WTC11 (cell line): ENCODE data around the gene HIF3A. TPM values are rescaled to one million over a fixed set of nuclear protein-coding genes. Genes with fewer than 3 reads are reported as not detected.
A peak's percentile ranks its signal among the peaks of the same experiment; 100 is the strongest.

Experiments used
- ATAC-seq: fragments of 200-7000 bp; cut with Tn5 transposase; 2 replicates; pipeline ENCODE4 v1.10.0; 2021; ENCODE audit warnings: mild to moderate bottlenecking, moderate library complexity
- CTCF ChIA-PET: fragments of 300-600 bp; sonication (Branson Sonifier 250); formaldehyde crosslinking; loops from one replicate; lab custom pipeline; 2021; ENCODE audit warnings: antibody characterized with exemption; lab: Charles Lee
- POLR2A ChIA-PET: fragments of 350-600 bp; sonication (Branson Sonifier 250); formaldehyde crosslinking; loops from one replicate; lab custom pipeline; 2021; ENCODE audit warnings: antibody characterized with exemption; lab: Charles Lee
- DNase-seq: peaks from one replicate; pipeline ENCODE4 v3.0.0; 2021; ENCODE audit warnings: low spot score
- H3K27ac Mint-ChIP-seq: 2 replicates; pipeline ENCODE4 v1.8.0; 2021; ENCODE audit warnings: mixed read lengths
- H3K27me3 Mint-ChIP-seq: 2 replicates; pipeline ENCODE4 v1.8.0; 2021; ENCODE audit warnings: low read depth, mild to moderate bottlenecking, moderate library complexity, mixed read lengths
- H3K36me3 Mint-ChIP-seq: 2 replicates; pipeline ENCODE4 v1.8.0; 2021; ENCODE audit warnings: mixed read lengths
- H3K4me1 Mint-ChIP-seq: 2 replicates; pipeline ENCODE4 v1.8.0; 2022; ENCODE audit warnings: mixed read lengths
- H3K4me3 Mint-ChIP-seq: 2 replicates; pipeline ENCODE4 v1.8.0; 2021; ENCODE audit warnings: mild to moderate bottlenecking, moderate library complexity, mixed read lengths
- H3K9me3 Mint-ChIP-seq: 2 replicates; pipeline ENCODE4 v1.8.0; 2021; ENCODE audit warnings: mixed read lengths
- ATF3 ChIP-seq: sonication (generic); formaldehyde crosslinking; conservative IDR thresholded peaks from 2 replicates; pipeline ENCODE4 v1.8.1; 2022; ENCODE audit warnings: mild to moderate bottlenecking, missing genetic modification reagents
- ELF4 ChIP-seq: sonication (generic); formaldehyde crosslinking; IDR thresholded peaks from 2 replicates; pipeline ENCODE4 v1.8.1; 2022; ENCODE audit warnings: low read depth, mild to moderate bottlenecking, moderate library complexity, missing genetic modification reagents
- EMX1 ChIP-seq: fragments of 250-450 bp; sonication (Bioruptor Pico); IDR thresholded peaks from 2 replicates; pipeline ENCODE4 v1.8.0; 2021; ENCODE audit warnings: mild to moderate bottlenecking
- GTF2I ChIP-seq: fragments of 250-450 bp; sonication (Bioruptor Pico); conservative IDR thresholded peaks from 2 replicates; pipeline ENCODE4 v1.4.0; 2021; ENCODE audit warnings: mild to moderate bottlenecking
- IRF2 ChIP-seq: sonication (generic); formaldehyde crosslinking; IDR thresholded peaks from 2 replicates; pipeline ENCODE4 v1.8.0; 2022; ENCODE audit warnings: low read depth, missing genetic modification reagents, borderline replicate concordance
- JUN ChIP-seq: sonication (generic); formaldehyde crosslinking; IDR thresholded peaks from 2 replicates; pipeline ENCODE4 v1.8.0; 2023; ENCODE audit warnings: mild to moderate bottlenecking, missing genetic modification reagents
- MYBL2 ChIP-seq: sonication (generic); formaldehyde crosslinking; IDR thresholded peaks from 2 replicates; pipeline ENCODE4 v1.8.1; 2023; ENCODE audit warnings: mild to moderate bottlenecking, moderate library complexity, missing genetic modification reagents
- NFATC4 ChIP-seq: fragments of 250-450 bp; sonication (Bioruptor Pico); IDR thresholded peaks from 2 replicates; pipeline ENCODE4 v1.9.0; 2021; ENCODE audit warnings: mild to moderate bottlenecking
- NFYB ChIP-seq: sonication (generic); formaldehyde crosslinking; conservative IDR thresholded peaks from 2 replicates; pipeline ENCODE4 v1.8.0; 2022; ENCODE audit warnings: low read depth, missing genetic modification reagents
- STAT6 ChIP-seq: sonication (generic); formaldehyde crosslinking; conservative IDR thresholded peaks from 2 replicates; pipeline ENCODE4 v1.8.1; 2023; ENCODE audit warnings: mild to moderate bottlenecking, low read depth, missing genetic modification reagents, moderate library complexity
- TEAD1 ChIP-seq: sonication (generic); formaldehyde crosslinking; IDR thresholded peaks from 2 replicates; pipeline ENCODE4 v1.8.0; 2022; ENCODE audit warnings: mild to moderate bottlenecking, missing genetic modification reagents
- TP53 ChIP-seq: sonication (generic); formaldehyde crosslinking; IDR thresholded peaks from 2 replicates; pipeline ENCODE4 v1.8.1; 2023; ENCODE audit warnings: mild to moderate bottlenecking, missing genetic modification reagents
- ZNF121 ChIP-seq: sonication (generic); formaldehyde crosslinking; IDR thresholded peaks from 2 replicates; pipeline ENCODE4 v1.8.0; 2023; ENCODE audit warnings: missing genetic modification reagents
- ZNF232 ChIP-seq: sonication (generic); formaldehyde crosslinking; IDR thresholded peaks from 2 replicates; pipeline ENCODE4 v1.8.0; 2022; ENCODE audit warnings: mild to moderate bottlenecking, missing genetic modification reagents
- ZNF396 ChIP-seq: fragments of 250-450 bp; sonication (Bioruptor Pico); IDR thresholded peaks from 2 replicates; pipeline ENCODE4 v1.8.0; 2021; ENCODE audit warnings: mild to moderate bottlenecking, moderate library complexity, borderline replicate concordance
- ZNF416 ChIP-seq: fragments of 250-450 bp; sonication (Bioruptor Pico); IDR thresholded peaks from 2 replicates; pipeline ENCODE4 v1.9.0; 2021; ENCODE audit warnings: mild to moderate bottlenecking, inconsistent platforms
- ZNF423 ChIP-seq: fragments of 250-450 bp; sonication (Bioruptor Pico); IDR thresholded peaks from 2 replicates; pipeline ENCODE4 v2.1.2; 2022; ENCODE audit warnings: mild to moderate bottlenecking, moderate library complexity
- ZNF532 ChIP-seq: fragments of 250-450 bp; sonication (Bioruptor Pico); IDR thresholded peaks from 2 replicates; pipeline ENCODE4 v1.9.0; 2021; ENCODE audit warnings: mild to moderate bottlenecking, borderline replicate concordance
- total RNA-seq: library from RNA; stranded (reverse); gene quantifications from 3 replicates; pipeline ENCODE4 v1.2.3, GENCODE V29; 2021
- TF ChIP-seq, protein P1 (sequence below): sonication (generic); formaldehyde crosslinking; IDR thresholded peaks from 2 replicates; pipeline ENCODE4 v1.8.0; 2022; ENCODE audit warnings: mild to moderate bottlenecking, missing genetic modification reagents
- TF ChIP-seq, protein P2 (sequence below): sonication (generic); formaldehyde crosslinking; IDR thresholded peaks from 2 replicates; pipeline ENCODE4 v1.8.0; 2022; ENCODE audit warnings: mild to moderate bottlenecking, missing genetic modification reagents
- TF ChIP-seq, protein P3 (sequence below): sonication (generic); formaldehyde crosslinking; IDR thresholded peaks from 2 replicates; pipeline ENCODE4 v1.8.1; 2023; ENCODE audit warnings: mild to moderate bottlenecking, missing genetic modification reagents, borderline replicate concordance

The HIF3A gene
- total RNA-seq, 1 experiment from 2014 or later: 31.8 TPM

DNA sequence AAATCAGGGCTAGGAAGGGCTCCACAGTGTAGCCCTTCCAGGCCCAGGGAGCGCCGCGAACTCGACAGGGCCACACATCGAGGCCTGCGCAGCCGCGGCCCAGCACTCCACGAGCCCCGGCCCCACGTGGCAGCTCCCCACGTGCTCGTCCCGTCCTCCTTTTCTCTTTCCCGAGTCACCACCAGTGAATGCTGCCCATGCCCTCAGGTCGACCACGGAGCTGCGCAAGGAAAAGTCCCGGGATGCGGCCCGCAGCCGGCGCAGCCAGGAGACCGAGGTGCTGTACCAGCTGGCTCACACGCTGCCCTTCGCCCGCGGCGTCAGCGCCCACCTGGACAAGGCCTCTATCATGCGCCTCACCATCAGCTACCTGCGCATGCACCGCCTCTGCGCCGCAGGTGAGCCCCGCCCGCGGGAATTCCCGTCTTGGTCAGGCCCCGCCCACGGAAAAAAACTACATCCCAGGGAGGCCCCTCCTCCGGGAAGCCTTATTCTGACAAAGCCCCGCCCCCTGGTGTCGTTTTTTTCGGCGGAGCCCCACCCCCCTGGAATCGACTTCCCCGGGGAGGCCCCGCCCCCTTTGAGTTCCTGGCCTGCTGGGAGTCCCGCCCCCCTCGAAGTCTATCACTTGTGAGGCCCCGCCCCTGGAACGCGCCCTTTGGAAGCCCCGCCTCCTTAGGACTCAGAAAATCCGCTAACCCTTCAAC, 7.0 kb downstream of the HIF3A start (continued):
- TF ChIP-seq, protein P1, sequence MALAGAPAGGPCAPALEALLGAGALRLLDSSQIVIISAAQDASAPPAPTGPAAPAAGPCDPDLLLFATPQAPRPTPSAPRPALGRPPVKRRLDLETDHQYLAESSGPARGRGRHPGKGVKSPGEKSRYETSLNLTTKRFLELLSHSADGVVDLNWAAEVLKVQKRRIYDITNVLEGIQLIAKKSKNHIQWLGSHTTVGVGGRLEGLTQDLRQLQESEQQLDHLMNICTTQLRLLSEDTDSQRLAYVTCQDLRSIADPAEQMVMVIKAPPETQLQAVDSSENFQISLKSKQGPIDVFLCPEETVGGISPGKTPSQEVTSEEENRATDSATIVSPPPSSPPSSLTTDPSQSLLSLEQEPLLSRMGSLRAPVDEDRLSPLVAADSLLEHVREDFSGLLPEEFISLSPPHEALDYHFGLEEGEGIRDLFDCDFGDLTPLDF: peak; percentile 89
- no peak; the same call in 1 of the 2 replicates for TF ChIP-seq ZNF532
- 0 out of 2 replicates have a peak, but pooled peaks have one; percentile 26 for TF ChIP-seq ELF4 (CRISPR knock-in tag)
- no peak for TF ChIP-seq ATF3 (CRISPR knock-in tag)
- no peak for TF ChIP-seq NFATC4
- TF ChIP-seq, protein P2, sequence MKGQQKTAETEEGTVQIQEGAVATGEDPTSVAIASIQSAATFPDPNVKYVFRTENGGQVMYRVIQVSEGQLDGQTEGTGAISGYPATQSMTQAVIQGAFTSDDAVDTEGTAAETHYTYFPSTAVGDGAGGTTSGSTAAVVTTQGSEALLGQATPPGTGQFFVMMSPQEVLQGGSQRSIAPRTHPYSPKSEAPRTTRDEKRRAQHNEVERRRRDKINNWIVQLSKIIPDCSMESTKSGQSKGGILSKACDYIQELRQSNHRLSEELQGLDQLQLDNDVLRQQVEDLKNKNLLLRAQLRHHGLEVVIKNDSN (CRISPR knock-in tag): peak; percentile 87
- TF ChIP-seq ZNF423 (CRISPR knock-in tag): no peak
- no peak for TF ChIP-seq ZNF396 (CRISPR knock-in tag)
- TF ChIP-seq EMX1 (CRISPR knock-in tag): no peak
- no peak; the same call in 1 of the 2 replicates for TF ChIP-seq ZNF121
- TF ChIP-seq TEAD1 (CRISPR knock-in tag): peak; percentile 96
- no peak for TF ChIP-seq ZNF416 (CRISPR knock-in tag)
- peak; percentile 97 for TF ChIP-seq JUN (CRISPR knock-in tag)
- no peak for TF ChIP-seq GTF2I
- TF ChIP-seq NFYB (CRISPR knock-in tag): no peak

GRCh38 chr19:46306501-46306900, 9.7 kb downstream of the HIF3A start:
- no peak overlapping the region for H3K27ac Mint-ChIP-seq
- peaks cover 3% of the 10 kb centered on the region; the same call in 1 of the 2 replicates for H3K27me3 Mint-ChIP-seq
- H3K4me1 Mint-ChIP-seq: peaks cover 15% of the 10 kb centered on the region
- DNase-seq (no peak), ATAC-seq (no peak)
- no peak overlapping the region for H3K4me3 Mint-ChIP-seq
- peaks cover 21% of the 10 kb centered on the region for H3K9me3 Mint-ChIP-seq
- ChIA-PET POLR2A (interaction anchor here (1.1 kb wide), 1 partner anchor 10 kb away, joined by 3 read pairs; the partner anchor contains the start of gene HIF3A), CTCF (no interaction called here)
- H3K36me3 Mint-ChIP-seq: peaks cover 50% of the 10 kb centered on the region
- TF ChIP-seq ZNF232 (CRISPR knock-in tag) (no peak), STAT6 (no peak), IRF2 (CRISPR knock-in tag) (no peak), MYBL2 (no peak), TP53 (CRISPR knock-in tag) (no peak)
- TF ChIP-seq, protein P2 (CRISPR knock-in tag): no peak
- TF ChIP-seq, protein P3, sequence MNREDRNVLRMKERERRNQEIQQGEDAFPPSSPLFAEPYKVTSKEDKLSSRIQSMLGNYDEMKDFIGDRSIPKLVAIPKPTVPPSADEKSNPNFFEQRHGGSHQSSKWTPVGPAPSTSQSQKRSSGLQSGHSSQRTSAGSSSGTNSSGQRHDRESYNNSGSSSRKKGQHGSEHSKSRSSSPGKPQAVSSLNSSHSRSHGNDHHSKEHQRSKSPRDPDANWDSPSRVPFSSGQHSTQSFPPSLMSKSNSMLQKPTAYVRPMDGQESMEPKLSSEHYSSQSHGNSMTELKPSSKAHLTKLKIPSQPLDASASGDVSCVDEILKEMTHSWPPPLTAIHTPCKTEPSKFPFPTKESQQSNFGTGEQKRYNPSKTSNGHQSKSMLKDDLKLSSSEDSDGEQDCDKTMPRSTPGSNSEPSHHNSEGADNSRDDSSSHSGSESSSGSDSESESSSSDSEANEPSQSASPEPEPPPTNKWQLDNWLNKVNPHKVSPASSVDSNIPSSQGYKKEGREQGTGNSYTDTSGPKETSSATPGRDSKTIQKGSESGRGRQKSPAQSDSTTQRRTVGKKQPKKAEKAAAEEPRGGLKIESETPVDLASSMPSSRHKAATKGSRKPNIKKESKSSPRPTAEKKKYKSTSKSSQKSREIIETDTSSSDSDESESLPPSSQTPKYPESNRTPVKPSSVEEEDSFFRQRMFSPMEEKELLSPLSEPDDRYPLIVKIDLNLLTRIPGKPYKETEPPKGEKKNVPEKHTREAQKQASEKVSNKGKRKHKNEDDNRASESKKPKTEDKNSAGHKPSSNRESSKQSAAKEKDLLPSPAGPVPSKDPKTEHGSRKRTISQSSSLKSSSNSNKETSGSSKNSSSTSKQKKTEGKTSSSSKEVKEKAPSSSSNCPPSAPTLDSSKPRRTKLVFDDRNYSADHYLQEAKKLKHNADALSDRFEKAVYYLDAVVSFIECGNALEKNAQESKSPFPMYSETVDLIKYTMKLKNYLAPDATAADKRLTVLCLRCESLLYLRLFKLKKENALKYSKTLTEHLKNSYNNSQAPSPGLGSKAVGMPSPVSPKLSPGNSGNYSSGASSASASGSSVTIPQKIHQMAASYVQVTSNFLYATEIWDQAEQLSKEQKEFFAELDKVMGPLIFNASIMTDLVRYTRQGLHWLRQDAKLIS (CRISPR knock-in tag): no peak
